ENCODE results near the gene ABCA13.

DNA sequence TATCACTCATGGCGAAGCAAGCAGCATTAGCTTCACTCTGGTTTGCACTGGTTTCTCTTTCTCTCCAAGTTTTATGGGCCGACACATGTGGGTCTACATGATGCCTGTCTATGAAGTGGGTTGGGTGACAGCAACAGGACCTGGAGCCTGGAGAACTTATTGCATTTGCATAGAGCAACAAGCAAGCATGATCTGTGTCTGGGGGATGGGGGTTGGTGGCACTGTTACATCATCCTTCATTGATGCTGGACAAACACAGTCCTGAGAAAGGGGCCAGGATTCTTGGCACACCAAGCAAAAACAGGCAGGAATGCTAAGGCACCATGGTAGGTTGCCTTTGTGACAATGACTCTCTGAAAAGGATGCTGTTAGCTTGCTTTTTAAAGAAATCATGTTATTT, 486.9 kb downstream of the ABCA13 start:
- TF ChIP-seq CTCF (IDR thresholded peaks at IDR 0.05; ENCODE audit: low read depth, low read length, poor library complexity, severe bottlenecking) (no peak), EZH2phosphoT487 (IDR thresholded peaks at IDR 0.05; ENCODE audit: borderline replicate concordance, low read length) (no peak)

Data from DOHH2 (cell line).